ENCODE measurements around the gene FBLN2.

DNA sequence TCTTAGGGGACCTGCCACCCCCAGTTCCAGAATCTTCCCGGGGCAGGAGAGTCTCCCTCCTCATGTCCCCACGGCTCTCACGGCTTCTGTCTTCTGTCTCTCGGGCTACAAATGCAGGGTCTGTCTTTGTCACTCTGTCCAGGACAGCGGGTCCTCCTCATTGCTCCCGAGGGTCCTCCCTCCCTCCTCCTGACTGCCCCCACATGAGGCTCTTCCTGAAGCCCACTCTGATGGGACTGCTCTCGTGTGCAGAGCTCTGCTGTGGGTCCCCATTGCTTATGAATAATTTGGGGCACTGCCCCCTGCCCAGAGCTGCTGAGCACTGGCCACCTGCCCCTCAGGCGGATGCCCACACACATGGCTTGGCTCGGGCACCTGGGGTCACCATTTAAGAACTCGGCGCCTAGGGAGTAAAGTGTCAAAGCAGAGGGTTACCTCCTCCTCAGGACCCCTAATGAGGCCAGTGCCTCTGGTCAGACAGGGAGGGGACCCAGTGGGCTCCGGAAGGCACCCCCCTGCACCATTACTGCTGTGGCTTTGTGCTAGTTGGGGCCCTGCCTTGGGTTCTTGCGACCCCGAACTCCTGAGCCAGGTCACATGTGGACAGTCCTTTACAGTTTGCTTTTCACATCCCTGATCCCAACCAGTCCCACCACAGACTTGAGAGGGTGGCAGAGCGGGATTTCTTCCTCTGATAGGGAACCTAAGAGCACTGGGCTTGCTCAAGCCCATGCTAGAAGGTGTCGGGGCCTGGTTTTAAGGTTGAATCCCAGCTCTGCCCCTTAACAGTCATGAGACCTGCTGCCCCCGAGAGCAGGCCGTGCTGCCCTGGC is 46.8 kb upstream of the FBLN2 start:
- TF ChIP-seq, protein P1, sequence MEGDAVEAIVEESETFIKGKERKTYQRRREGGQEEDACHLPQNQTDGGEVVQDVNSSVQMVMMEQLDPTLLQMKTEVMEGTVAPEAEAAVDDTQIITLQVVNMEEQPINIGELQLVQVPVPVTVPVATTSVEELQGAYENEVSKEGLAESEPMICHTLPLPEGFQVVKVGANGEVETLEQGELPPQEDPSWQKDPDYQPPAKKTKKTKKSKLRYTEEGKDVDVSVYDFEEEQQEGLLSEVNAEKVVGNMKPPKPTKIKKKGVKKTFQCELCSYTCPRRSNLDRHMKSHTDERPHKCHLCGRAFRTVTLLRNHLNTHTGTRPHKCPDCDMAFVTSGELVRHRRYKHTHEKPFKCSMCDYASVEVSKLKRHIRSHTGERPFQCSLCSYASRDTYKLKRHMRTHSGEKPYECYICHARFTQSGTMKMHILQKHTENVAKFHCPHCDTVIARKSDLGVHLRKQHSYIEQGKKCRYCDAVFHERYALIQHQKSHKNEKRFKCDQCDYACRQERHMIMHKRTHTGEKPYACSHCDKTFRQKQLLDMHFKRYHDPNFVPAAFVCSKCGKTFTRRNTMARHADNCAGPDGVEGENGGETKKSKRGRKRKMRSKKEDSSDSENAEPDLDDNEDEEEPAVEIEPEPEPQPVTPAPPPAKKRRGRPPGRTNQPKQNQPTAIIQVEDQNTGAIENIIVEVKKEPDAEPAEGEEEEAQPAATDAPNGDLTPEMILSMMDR (IDR thresholded peaks at IDR 0.05; ENCODE audit: low read depth, low read length, missing input control) = no peak
- TF ChIP-seq TAF1 (conservative IDR thresholded peaks at IDR 0.05) (no peak), RAD21 (IDR thresholded peaks at IDR 0.05) (no peak), NR2F2 (IDR thresholded peaks at IDR 0.05) (no peak), EGR1 (IDR thresholded peaks at IDR 0.05; ENCODE audit: low read depth in 2 of 2) (no peak), YY1 (IDR thresholded peaks at IDR 0.05) (no peak), FOXA2 (IDR thresholded peaks at IDR 0.05) (no peak), FOXA1 (IDR thresholded peaks at IDR 0.05) (no peak), SP1 (IDR thresholded peaks at IDR 0.05) (no peak), GABPA (IDR thresholded peaks at IDR 0.05 in 1 of 2, conservative IDR thresholded peaks at IDR 0.05 in 1 of 2) (no peak)
- TF ChIP-seq, protein P2, sequence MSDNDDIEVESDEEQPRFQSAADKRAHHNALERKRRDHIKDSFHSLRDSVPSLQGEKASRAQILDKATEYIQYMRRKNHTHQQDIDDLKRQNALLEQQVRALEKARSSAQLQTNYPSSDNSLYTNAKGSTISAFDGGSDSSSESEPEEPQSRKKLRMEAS (IDR thresholded peaks at IDR 0.05) = no peak
- TF ChIP-seq, protein P3, sequence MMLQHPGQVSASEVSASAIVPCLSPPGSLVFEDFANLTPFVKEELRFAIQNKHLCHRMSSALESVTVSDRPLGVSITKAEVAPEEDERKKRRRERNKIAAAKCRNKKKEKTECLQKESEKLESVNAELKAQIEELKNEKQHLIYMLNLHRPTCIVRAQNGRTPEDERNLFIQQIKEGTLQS (IDR thresholded peaks at IDR 0.05) = no peak
- TF ChIP-seq, protein P4, sequence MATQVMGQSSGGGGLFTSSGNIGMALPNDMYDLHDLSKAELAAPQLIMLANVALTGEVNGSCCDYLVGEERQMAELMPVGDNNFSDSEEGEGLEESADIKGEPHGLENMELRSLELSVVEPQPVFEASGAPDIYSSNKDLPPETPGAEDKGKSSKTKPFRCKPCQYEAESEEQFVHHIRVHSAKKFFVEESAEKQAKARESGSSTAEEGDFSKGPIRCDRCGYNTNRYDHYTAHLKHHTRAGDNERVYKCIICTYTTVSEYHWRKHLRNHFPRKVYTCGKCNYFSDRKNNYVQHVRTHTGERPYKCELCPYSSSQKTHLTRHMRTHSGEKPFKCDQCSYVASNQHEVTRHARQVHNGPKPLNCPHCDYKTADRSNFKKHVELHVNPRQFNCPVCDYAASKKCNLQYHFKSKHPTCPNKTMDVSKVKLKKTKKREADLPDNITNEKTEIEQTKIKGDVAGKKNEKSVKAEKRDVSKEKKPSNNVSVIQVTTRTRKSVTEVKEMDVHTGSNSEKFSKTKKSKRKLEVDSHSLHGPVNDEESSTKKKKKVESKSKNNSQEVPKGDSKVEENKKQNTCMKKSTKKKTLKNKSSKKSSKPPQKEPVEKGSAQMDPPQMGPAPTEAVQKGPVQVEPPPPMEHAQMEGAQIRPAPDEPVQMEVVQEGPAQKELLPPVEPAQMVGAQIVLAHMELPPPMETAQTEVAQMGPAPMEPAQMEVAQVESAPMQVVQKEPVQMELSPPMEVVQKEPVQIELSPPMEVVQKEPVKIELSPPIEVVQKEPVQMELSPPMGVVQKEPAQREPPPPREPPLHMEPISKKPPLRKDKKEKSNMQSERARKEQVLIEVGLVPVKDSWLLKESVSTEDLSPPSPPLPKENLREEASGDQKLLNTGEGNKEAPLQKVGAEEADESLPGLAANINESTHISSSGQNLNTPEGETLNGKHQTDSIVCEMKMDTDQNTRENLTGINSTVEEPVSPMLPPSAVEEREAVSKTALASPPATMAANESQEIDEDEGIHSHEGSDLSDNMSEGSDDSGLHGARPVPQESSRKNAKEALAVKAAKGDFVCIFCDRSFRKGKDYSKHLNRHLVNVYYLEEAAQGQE (IDR thresholded peaks at IDR 0.05) = no peak
